Keratinocyte (primary cell): ENCODE measurements around the gene MYRIP. TPM values are rescaled to one million over a fixed set of nuclear protein-coding genes. Genes with fewer than 3 reads are reported as not detected.

ENCODE experiments used
- DNase-seq: peaks from one replicate; pipeline ENCODE4 v3.0.0-alpha.2; 2011; ENCODE audit warnings: low read depth, missing footprints, low spot score
- FAIRE-seq: peaks from 2 replicates; lab custom pipeline; 2011; peaks lifted over from hg19 to GRCh38; lab: Jason Lieb, UNC
- H2AFZ ChIP-seq: 2 replicates; pipeline ENCODE4 v1.6.0; 2012; ENCODE audit warnings: low read length, control low read depth, inconsistent platforms; ENCODE audit not compliant: control insufficient read depth
- H3K27ac ChIP-seq: 2 replicates; pipeline ENCODE4 v1.5.1; 2011; ENCODE audit warnings: low read length; ENCODE audit not compliant: control insufficient read depth, insufficient read depth
- H3K27me3 ChIP-seq: 3 replicates; pipeline ENCODE4 v1.6.0; 2011; ENCODE audit warnings: low read length; ENCODE audit not compliant: control insufficient read depth, insufficient read depth; ENCODE audit errors: extremely low read depth
- H3K36me3 ChIP-seq, 2 experiments: 2 replicates in 1 of 2; 3 replicates in 1 of 2; pipeline ENCODE4 v1.5.1; 2011; ENCODE audit warnings: low read length in 2 of 2, mild to moderate bottlenecking in 1 of 2; ENCODE audit not compliant: control insufficient read depth in 2 of 2, insufficient read depth in 2 of 2; ENCODE audit errors: extremely low read depth in 1 of 2
- H3K4me1 ChIP-seq: 3 replicates; pipeline ENCODE4 v1.5.1; 2011; ENCODE audit warnings: low read length; ENCODE audit not compliant: control insufficient read depth, insufficient read depth; ENCODE audit errors: extremely low read depth
- H3K4me2 ChIP-seq: 3 replicates; pipeline ENCODE4 v1.6.0; 2011; ENCODE audit warnings: low read depth, low read length; ENCODE audit not compliant: control insufficient read depth, insufficient read depth; ENCODE audit errors: extremely low read depth
- H3K4me3 ChIP-seq, 3 experiments: fragments of 200-600 bp in 1 of 3; sonication (generic) in 1 of 3; 2 replicates in 2 of 3; 3 replicates in 1 of 3; pipeline ENCODE4 v1.5.1; 2011 to 2016; ENCODE audit warnings: low read length in 3 of 3, mild to moderate bottlenecking in 3 of 3, control low read depth in 2 of 3, inconsistent platforms in 1 of 3, low read depth in 1 of 3, mixed read lengths in 1 of 3, mixed run types in 1 of 3, moderate library complexity in 1 of 3; ENCODE audit not compliant: control insufficient read depth in 2 of 3, insufficient read depth in 2 of 3; ENCODE audit errors: extremely low read depth in 1 of 3
- H3K79me2 ChIP-seq: 2 replicates; pipeline ENCODE4 v1.6.0; 2012; ENCODE audit warnings: low read length; ENCODE audit not compliant: control insufficient read depth, insufficient read depth
- H3K9ac ChIP-seq: 3 replicates; pipeline ENCODE4 v1.6.0; 2011; ENCODE audit warnings: low read length; ENCODE audit not compliant: control insufficient read depth, insufficient read depth; ENCODE audit errors: extremely low read depth
- H3K9me1 ChIP-seq: 3 replicates; pipeline ENCODE4 v1.6.0; 2011; ENCODE audit warnings: low read length; ENCODE audit not compliant: control insufficient read depth, insufficient read depth; ENCODE audit errors: extremely low read depth
- H3K9me3 ChIP-seq: 2 replicates; pipeline ENCODE4 v1.5.1; 2012; ENCODE audit warnings: low read depth, low read length; ENCODE audit not compliant: control insufficient read depth
- H4K20me1 ChIP-seq: 3 replicates; pipeline ENCODE4 v1.6.0; 2011; ENCODE audit warnings: low read length; ENCODE audit not compliant: control insufficient read depth, insufficient read depth; ENCODE audit errors: extremely low read depth
- EZH2 ChIP-seq: IDR thresholded peaks from one replicate; pipeline ENCODE4 v1.6.1; 2012; ENCODE audit warnings: inconsistent platforms, mild to moderate bottlenecking, low read length, moderate library complexity
- dilution Hi-C: fragments of 300-500 bp; cut with MboI; formaldehyde crosslinking; loops from one replicate; pipeline ENCODE4 v1.7.0; 2020; ENCODE audit warnings: low sequenced_read_pairs; ENCODE audit not compliant: extremely low pct_ligation_motif_present
- polyA plus RNA-seq, 5 experiments: library from polyadenylated mRNA; depleted of rRNA in 3 of 5; stranded (reverse) in 3 of 5; stranded (forward) in 1 of 5; unstranded in 1 of 5; fragments of >200 nt; gene quantifications; 1 replicate in 1 of 5; 2 replicates in 3 of 5; 3 replicates in 1 of 5; pipeline versions ENCODE4 v1.2.1 to v1.2.3, GENCODE V29; 2011 to 2012; ENCODE audit warnings: missing spikeins in 2 of 5, low read depth in 1 of 5, low replicate concordance in 1 of 5
- TF ChIP-seq, protein P1 (sequence below), 3 experiments: IDR thresholded peaks in 1 of 3; conservative IDR thresholded peaks in 1 of 3; optimal IDR thresholded peaks in 1 of 3; 2 replicates in 2 of 3; 3 replicates in 1 of 3; pipeline versions ENCODE3 to v1.5.1; 2011; ENCODE audit warnings: low read length in 3 of 3, mild to moderate bottlenecking in 3 of 3, moderate library complexity in 2 of 3, control low read depth in 1 of 3, inconsistent platforms in 1 of 3; ENCODE audit not compliant: insufficient read depth in 2 of 3; ENCODE audit errors: extremely low read depth in 1 of 3

The MYRIP gene
- polyA plus RNA-seq, 1 donor (not counting 4 experiments of a cell fraction or from before 2014, with no cell fraction given), result 0.01 TPM

DNA sequence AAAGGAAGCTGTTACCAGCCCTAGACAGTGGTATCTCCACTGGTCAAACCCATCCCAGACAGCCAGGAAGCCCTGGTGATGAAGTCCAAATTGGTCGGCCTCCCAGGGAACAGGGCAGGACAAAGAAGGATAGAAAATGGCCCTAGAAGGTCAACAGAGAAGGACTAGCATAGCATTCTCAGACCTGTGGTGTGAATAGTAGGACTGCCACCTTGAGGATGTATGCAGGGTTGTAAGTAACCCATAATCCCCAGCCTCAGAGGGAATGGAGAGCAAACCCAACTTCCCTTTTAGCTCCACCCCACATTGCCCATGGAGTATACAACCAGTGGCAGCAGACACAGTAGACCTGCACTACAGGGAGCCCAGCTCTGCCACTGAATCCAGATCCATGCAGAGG is 431.5 kb downstream of the MYRIP start:
- H3K4me3 ChIP-seq, result no peak overlapping the region
- no peak for TF ChIP-seq EZH2
- TF ChIP-seq, protein P1, sequence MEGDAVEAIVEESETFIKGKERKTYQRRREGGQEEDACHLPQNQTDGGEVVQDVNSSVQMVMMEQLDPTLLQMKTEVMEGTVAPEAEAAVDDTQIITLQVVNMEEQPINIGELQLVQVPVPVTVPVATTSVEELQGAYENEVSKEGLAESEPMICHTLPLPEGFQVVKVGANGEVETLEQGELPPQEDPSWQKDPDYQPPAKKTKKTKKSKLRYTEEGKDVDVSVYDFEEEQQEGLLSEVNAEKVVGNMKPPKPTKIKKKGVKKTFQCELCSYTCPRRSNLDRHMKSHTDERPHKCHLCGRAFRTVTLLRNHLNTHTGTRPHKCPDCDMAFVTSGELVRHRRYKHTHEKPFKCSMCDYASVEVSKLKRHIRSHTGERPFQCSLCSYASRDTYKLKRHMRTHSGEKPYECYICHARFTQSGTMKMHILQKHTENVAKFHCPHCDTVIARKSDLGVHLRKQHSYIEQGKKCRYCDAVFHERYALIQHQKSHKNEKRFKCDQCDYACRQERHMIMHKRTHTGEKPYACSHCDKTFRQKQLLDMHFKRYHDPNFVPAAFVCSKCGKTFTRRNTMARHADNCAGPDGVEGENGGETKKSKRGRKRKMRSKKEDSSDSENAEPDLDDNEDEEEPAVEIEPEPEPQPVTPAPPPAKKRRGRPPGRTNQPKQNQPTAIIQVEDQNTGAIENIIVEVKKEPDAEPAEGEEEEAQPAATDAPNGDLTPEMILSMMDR (optimal IDR thresholded peaks at IDR 0.05 in 1 of 3, IDR thresholded peaks at IDR 0.05 in 1 of 3, conservative IDR thresholded peaks at IDR 0.05 in 1 of 3; ENCODE audit: extremely low read depth in 1 of 3, insufficient read depth in 2 of 3, low read length in 3 of 3), result peak in 2 of 3 experiments; percentile 9 to 24
- peaks cover 4% of the 10 kb centered on the region for H3K27me3 ChIP-seq
- no peaks in the 10 kb centered on the region for H3K9me3 ChIP-seq
- H3K27ac ChIP-seq, result no peak overlapping the region
- no peaks in the 10 kb centered on the region for H3K36me3 ChIP-seq
- no peaks in the 10 kb centered on the region for H3K4me1 ChIP-seq
- FAIRE-seq, result no peak
- no peak overlapping the region for H3K9ac ChIP-seq
- no peak for DNase-seq
- no peak overlapping the region for H2AFZ ChIP-seq
- no peaks in the 10 kb centered on the region for H4K20me1 ChIP-seq
- no peaks in the 10 kb centered on the region for H3K79me2 ChIP-seq
- dilution Hi-C loops, result no loop called here
- no peaks in the 10 kb centered on the region for H3K9me1 ChIP-seq
- H3K4me2 ChIP-seq, result no peak overlapping the region

DNA sequence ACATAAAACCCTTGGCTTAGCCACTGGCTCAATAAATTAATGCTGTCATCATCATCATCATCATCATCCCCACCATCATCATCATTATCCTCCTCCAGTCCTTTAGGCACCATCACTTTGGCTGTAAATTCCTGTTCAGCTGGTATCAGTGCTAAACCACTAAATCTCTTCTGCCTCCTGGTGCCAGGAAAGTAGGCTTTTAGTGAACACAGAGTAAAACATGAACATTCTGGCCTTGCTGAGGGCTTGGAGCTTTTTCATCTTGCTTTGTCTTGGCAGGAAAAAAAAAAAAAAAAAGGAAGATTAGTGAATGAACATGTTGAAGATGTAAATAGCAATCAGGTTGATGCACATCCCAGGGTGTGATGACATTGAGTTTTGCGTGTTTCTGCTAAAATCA is 432.8 kb downstream of the MYRIP start:
- Histone ChIP-seq H4K20me1 (no peaks in the 10 kb centered on the region), H3K4me2 (no peak overlapping the region), H3K9me3 (no peaks in the 10 kb centered on the region), H3K4me1 (no peaks in the 10 kb centered on the region), H3K79me2 (no peaks in the 10 kb centered on the region), H3K9me1 (no peaks in the 10 kb centered on the region), H3K4me3 (no peak overlapping the region), H3K27me3 (peaks cover 4% of the 10 kb centered on the region), H3K27ac (no peak overlapping the region), H3K9ac (no peak overlapping the region), H2AFZ (no peak overlapping the region), H3K36me3 (no peaks in the 10 kb centered on the region)
- FAIRE-seq (no peak), DNase-seq (no peak)
- TF ChIP-seq, protein P1 (optimal IDR thresholded peaks at IDR 0.05 in 1 of 3, IDR thresholded peaks at IDR 0.05 in 1 of 3, conservative IDR thresholded peaks at IDR 0.05 in 1 of 3; ENCODE audit: extremely low read depth in 1 of 3, insufficient read depth in 2 of 3, low read length in 3 of 3), result no peak
- TF ChIP-seq EZH2, result no peak
- dilution Hi-C loops, result no loop called here
